ENCODE data around the gene ARMCX5. TPM values are rescaled to one million over a fixed set of nuclear protein-coding genes. Genes with fewer than 3 reads are reported as not detected.

ARMCX5 gene
- total RNA-seq, 1 experiment from 2014 or later = 6.6 TPM

Other genes starting within 250 kb of the ARMCX5 start
- gene NXF2B, start 159.5 kb upstream of the ARMCX5 start, total RNA-seq (2014; rRNA removed; shearing (Covaris generic); ENCODE audit: low replicate concordance) = not detected in 2 replicates
- gene TCP11X2, start 127.7 kb upstream of the ARMCX5 start, total RNA-seq (2014; rRNA removed; shearing (Covaris generic); ENCODE audit: low replicate concordance) = not detected in 2 replicates
- not detected in 2 replicates for gene TMSB15A, start 82.8 kb upstream of the ARMCX5 start, total RNA-seq (2014; rRNA removed; shearing (Covaris generic); ENCODE audit: low replicate concordance)
- 0.10 TPM in 1 of 2 replicates, not detected in the other for gene GPRASP1, start 52.0 kb downstream of the ARMCX5 start, total RNA-seq (2014; rRNA removed; shearing (Covaris generic); ENCODE audit: low replicate concordance)
- gene GPRASP2, start 112.9 kb downstream of the ARMCX5 start, total RNA-seq (2014; rRNA removed; shearing (Covaris generic); ENCODE audit: low replicate concordance) = 4.3 and 11.3 TPM in 2 replicates
- gene GPRASP3, start 121.2 kb downstream of the ARMCX5 start, total RNA-seq (2014; rRNA removed; shearing (Covaris generic); ENCODE audit: low replicate concordance) = 0.95 and 1.9 TPM in 2 replicates